GM21576 (cell line): Measurements from ENCODE around the gene ZNRF3.
A peak's percentile ranks its signal among the peaks of the same experiment; 100 is the strongest.
"Not testable (repeated sequence)": the region's sequence is repeated elsewhere in the genome, so short reads cannot be mapped to it uniquely, and the experiment has no call there.

Source experiments
- ATAC-seq: cut with Tn5 transposase; IDR thresholded peaks from one replicate; pipeline ENCODE4 v1.9.1; 2021; ENCODE audit warnings: mild to moderate bottlenecking, moderate library complexity; ENCODE audit not compliant: unreplicated experiment

Gene ZNRF3

DNA sequence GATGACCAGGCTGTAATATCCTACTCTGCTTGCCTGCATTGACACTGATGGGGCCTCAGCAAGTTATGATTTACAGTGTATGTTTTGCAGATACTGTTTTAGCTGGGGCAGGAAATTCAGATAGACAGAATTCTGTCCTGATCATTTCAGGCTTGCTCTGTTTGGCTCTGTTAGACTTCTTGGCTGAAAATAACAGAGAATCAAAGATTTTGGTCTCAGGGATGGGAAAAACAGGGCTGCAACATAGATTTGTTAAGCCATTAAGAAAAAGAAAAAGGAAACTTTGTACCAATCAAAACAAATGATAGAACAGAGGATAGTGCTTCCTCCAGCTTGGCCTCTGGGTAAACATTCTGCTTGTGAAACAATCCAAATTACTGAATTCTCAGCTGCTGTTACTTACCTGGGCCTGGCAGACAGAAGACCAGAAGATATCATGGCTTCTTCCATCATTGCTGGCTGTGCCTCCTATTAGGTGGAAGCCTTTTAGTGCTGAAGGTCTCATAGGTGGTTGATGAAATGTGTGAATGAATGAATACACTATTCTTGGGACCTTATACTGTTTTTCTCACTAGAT, 22.0 kb downstream of the ZNRF3 start:
- no peak for ATAC-seq

DNA sequence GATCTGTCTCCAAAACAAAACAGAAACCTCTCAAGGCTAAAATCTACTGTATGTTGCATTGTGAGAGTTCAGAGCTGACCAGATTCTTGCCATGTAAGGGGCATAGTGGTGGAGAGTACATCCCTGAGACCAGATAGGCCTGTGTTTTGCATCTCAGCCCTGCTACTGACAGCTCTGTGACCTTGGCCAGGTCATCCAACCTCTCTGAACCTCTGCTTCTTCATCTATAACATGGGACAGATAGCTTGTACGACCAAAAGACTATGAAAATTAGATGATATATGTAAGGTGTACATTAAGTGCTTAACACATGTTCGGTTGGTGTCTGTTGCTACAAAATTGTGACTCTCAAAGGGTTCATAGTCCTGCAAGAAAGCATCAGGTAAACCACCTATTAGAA, 22.9 kb downstream of the ZNRF3 start:
- no peak for ATAC-seq

DNA sequence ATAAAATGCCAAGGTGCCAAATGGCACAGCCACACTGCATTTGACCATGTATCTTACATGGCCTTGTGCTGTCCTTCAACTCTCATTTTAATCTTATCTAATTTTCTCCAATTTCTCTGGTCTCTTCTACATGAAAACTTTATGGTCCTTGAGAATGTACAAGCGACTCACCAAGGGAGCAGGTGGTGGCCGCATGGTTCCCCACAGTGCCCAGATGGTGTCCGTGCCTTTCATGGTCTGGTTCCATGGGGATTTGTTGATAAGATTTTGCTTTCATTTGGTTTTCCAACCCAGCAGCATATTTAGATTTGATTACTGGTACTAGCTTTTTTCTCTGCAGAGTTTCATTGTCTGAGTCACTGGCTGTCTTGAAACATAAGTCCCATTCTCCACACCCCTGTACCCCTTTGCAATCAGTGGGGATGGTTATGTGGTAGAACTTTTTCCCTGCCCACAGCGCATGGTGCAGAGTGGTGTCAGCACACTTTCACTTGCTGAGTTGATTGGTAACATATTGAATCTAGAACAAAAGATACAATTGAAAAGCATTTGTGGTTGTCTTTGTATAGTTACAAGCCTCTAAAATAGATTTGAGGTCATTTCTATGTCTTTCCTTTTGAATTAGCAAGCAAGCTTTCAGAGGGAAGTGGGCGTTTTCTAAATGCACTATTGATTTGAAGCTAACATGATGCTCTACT, 24.1 kb downstream of the ZNRF3 start:
- peak; percentile 74 for ATAC-seq

DNA sequence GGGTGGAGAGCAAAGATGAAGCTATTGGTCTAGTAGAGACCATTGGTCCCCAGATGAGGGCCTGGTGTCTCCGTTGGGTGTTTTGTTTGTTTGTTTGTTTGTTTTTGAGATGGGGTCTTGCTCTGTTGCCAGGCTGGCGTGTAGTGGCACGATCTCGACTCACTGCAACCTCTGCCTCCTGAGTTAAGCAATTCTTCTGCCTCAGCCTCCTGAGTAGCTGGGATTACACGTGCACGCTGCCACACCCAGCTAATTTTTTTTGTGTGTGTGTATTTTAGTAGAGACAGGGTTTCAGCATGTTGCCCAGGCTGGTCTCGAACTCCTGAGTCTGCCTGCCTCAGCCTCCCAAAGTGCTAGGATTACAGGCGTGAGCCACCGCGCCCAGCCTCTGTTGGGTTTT, 25.4 kb downstream of the ZNRF3 start:
- not testable (repeated sequence) for ATAC-seq

DNA sequence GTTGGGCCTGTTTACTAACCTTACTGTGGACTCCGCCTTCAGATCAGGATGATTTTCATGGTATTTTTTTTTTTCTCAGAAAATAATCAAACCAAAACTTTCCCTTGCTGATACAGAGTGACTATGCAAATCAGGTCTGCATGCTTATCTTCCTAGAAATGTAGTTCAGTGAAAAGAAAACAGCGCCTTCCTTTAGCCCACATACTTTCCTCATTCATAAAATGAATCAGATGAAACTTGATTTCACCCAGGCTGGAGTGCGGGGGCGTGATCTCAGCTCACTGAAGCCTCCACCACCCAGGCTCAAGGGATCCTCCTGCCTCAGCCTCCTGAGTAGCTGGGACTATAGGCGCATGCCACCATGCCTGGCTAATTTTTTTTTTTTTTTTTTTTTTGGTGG, 26.0 kb downstream of the ZNRF3 start:
- no peak for ATAC-seq

DNA sequence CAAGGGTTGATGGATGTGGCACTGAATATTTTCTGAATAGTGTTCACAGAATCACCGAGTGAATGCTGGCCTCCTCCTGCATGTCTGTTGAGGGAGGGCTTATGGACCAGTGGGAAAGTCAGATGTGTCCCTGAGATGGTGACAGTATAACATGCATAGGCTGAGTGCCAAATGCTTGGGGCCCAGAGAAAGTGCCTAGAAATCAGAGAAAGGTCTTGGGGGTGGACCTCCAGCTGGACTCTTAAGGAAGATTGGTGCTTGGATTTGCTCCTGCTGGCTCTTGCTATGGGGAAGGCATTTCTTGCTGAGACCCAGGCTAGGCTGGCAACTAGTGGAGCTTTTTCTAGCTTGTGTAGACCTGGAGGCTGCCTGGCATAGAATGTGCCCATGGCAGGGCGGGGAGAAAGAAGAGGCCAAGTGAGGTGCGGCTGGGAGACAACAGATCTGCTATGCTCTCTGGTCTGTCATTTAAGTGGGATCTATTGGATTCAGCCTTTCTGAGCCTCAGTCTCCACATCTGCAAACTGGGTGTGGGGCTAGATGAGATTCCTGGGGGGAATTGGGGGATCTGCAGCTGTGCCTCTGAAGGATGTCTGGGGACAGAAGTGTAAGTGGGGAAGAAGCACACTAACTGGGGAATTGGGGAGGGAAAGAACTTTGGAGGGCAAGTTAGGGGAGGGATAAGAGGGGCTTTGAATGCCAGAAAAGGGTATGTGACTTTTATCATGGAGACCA, 27.4 kb downstream of the ZNRF3 start:
- ATAC-seq = no peak

DNA sequence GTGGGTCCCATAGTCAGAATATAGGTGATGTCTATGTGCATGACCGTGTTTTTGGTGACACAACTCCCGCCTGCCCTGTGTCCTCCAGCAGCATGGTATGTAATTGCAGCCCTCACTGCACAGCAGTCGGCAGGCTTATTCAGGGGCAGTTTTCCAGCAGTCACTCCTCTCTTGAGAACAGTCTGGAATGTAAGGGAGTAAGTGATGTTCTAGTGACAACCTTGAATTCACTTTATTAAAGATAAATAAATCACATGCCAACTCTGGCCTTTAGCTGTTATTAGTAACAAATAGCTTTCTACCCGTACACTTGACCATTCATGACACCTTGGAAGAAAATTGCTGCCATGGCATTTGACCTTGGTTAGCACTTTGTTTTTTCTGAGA, 27.9 kb downstream of the ZNRF3 start:
- ATAC-seq = no peak

DNA sequence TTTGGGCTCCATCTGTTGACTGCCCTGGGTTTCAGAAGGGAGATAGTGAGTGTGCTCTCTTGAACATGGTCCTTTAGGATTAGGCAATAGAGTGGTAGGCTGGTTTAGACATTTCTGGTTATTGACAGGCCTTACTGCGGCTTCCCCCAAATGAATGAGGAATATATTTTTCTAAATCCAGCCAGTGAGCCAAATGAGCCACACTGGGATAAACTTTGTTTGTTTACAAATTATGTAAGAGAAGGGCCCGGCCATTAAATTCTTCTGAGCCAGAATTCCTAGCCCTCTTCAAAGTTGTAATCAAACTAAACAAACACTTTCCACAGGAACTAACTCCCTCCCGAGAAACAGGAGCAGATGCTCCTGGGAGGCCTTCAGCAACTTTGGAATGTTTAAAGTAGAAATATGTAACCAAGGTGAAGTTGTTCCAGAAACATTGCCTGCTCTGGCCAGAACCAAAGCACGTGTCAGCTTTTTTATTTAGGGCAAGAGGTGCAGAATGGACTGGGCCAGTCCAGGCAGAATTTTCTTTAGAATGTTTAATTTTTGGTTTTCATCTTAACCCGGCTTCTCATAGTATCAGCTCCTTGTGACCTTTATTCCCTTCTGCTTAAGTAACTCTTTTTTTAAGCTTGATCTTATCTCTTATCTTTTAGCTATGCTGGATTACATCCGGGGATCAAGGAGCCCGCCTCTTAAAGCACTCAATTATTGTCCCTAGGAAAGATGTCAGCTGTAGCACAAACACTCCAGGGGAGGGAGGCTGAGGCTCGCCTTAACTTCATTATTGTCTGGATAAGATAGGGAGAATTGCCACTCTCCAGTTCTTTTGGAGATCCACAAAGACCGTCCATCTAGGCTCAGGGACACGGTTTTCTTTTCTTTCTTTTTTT, 28.7 kb downstream of the ZNRF3 start:
- no peak for ATAC-seq

DNA sequence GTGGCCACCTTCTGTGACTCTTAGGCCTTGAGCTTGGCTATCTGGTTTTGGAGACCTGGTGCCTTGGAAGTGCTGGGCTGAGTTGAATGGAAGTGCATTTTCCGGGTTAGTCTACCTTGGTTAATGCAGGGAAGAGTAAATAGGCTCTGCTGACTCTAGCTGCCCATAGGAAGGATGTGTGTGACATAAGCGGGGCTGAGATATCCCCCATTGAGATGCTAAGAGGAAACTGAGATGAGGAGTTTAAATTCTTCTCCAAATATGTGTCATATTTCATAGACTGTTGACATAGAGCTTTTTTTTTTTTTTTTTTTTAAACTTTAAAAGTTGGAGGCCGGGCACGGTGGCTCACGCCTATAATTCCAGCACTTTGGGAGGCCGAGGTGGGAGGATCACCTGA, 30.8 kb downstream of the ZNRF3 start:
- ATAC-seq = no peak

DNA sequence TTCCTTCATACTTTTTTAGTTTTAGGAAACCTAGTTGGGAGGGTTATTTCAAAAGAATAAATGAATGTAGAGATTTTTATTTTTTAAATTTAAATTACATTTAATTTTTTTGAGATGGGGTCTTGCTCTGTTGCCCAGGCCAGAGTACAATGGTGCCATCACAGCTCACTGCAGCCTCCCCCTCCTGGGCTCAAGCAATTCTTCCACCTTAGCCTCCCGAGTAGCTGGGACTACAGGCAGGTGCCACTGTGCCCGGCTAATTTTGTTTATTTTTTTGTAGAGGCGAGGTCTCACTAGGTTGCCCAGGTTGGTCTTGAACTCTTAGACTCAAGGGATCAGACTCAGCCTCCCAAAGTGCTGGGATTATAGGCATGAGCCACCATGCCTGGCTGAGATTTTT, 32.6 kb downstream of the ZNRF3 start:
- no peak for ATAC-seq

DNA sequence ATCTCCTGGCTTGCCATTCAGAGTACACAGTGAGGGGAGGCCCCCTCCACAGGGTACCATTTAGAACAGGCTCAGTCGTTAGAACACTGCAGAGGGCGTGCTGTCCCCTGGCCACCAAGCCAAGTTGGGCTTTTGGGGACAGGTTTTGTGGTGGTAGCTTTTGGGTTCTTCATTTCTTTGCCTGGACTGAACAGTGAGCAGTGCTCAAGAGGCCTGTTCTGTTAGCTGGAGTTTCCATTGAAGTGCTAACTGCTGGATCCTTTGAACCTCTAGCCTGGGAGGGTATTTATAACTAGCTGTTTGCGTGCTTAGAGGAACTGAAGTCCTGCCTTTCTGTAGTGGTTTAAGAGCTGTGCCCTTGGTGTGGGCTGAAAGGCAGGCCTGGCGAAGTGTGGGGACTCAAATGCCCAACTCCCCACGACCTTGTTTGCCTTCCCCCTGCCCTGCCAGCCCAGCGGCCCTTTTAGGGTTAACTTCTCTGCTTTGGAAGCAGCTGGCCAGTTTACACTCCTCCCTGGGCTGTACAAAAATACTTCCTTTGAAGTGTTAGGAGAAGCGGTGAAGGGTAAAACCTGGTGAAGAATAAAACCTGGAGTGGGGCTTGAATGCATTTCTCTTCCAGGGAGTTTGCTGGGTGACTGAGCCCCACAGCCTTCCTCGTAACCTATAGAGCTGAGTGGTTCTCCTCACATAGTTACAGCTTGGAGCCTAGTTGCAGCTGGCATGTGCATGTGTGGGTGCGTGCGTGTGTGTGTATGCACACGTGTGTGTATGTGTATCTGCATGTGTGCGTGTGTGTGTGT, 34.6 kb downstream of the ZNRF3 start:
- no peak for ATAC-seq

DNA sequence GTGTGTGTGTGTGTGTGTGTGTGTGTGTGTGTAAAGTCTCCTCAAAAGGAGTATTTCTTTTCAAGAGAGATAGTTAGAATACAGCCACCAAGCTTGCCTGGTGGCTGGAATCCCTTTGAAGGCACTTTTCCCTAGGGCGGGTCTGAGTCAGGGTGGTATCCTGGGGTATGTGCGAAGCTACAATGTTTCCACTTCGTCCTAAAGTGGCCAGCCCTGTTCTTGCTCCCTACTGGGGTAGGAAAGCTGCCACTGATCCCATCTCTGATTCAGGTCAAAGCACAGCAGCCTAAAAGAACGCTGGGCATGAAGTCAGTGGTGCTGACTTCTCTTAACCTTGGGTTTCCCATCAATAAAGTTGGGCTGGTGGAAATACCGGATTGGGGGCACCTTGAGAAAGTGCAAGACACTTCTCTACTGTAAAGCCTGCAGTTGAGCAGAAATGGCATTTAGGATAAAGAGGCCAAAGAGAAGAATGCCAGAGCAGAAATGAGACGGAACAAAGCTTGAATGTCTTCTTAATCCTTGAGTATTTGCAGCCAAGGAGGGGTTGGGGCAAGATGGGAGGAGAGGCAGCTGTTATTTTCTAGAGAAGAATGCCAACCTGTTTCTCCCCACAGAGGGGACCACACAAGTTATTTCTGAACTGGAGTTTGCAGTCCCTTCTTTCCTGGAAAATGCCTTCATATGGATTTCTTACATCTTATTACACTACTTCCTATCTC, 35.3 kb downstream of the ZNRF3 start:
- no peak for ATAC-seq

DNA sequence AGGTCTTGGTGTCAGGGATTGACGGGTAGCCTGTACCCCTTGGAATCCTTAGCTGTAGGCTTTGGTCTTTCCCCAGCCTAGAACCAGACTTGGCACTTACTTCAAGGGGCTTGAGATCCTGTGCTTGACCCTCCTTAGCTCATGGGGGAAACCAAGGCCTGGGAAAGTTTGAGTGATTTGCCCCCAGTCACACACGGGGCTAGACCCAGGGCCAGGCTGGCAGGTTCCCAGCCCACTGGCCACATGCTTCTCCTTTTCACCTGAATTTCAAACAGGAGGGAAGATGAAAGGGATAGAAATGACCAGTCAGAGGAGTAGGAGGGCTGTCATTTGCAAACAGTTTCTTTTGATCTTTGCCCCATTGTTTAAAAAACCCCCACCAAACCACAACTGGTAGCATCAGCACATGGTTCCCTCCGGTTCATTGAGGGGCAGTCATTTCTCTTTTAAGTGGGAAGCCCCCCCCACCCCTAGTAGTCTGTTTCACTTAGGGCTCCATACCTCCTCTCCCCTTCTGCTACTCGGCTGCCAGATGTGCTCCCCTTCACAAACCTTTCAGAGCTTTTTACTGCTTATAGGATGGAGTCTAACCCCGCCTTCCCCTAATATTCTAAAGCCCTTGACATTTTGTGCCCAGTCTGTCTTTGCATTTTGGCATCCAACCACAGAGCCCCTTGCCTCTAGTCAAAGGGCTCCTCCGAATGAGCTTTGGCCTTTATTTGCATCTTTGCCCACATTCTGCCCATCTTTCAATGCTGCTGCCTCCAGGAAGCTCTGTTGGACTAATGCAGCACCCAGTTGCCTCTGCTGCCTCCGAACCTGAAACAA, 37.6 kb downstream of the ZNRF3 start:
- ATAC-seq = no peak

DNA sequence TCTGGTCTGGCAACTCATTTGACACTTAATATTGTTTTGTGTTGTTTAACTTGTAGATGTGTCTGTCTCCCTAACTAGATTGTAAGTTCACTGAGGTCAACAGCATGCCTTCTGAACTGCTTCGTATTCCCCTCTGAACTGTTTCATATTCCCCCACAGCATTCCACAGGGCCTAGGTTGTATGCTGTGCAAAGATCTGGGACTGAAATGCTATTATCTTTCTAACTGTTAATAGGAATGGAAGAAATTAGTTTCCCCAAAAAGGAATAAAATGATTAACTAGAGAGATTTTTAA, 38.2 kb downstream of the ZNRF3 start:
- ATAC-seq = no peak

DNA sequence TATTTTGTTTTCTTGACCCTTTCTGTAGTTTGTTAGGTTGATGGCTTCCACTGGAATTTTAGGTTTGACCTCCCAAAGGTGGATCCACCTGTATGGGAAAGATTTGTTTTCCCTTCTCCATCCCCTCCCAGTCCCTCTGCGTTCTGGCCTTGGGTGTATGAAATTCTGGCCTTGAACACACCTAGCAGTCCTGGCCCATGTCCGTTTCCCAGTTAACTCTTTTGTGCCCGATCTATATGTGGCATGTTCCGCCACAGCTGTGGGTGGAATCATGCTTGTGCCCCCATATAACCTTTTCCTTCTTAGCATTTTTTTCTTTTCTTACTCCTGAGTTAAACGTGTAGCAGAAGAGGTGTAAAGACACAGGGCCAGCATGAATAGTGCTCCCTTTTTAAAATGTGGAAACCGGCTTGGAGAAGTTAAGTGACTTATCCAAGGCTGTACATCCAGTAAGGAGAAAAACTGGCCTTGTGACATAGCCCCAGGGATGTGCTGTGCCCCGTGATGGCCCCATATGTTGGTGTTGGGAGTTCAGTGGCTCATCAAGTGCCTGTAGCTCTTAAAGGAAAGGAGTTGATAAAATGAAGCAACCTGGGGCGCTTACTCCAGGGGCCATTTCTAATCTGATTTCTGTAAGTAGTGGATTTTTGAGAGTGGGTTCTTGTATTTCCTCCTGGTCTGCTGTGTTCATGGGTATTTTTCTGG, 39.3 kb downstream of the ZNRF3 start:
- no peak for ATAC-seq

DNA sequence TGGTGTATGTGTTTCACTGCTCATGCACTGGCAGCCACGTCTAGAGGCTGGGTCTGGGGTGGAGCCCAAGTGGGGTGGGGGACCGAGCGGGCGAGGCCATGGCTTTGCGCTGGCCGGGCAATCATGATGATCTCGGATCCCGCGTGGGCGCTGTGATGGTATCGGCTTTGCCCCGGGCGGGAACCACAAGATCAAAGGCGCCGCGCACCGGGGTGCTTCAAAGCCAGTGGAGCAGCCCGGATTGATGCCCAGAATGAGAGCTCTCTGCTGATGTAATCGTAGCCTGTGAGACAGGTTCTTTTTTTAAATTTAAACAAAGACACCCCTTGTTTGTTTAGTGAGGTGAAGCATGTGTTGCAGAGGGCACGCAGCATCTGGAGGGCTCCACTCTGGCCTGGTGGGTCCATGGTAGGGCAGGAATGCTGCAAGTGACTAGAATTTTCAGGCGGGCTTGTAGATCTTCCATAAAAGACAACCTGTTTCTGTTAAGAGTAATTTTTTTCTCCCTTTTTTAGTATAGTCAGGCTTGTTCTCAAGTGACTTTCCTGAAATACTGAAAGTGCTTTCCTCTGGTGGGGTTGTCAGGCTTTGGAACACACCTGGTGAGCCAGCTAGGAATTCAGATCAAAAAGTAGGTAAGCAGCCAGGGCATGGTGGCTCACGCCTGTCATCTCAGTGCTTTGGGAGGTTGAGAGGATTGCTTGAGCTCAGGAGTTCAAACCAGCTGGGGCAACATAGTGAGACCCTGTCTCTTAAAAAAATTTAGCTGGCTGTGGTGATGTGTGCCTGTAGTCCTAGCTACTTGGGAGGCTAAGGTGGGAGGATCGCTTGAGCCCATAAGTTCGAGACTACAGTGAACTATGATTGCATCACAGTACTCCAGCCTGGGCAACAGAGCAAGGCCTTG, 40.7 kb downstream of the ZNRF3 start:
- ATAC-seq = no peak

DNA sequence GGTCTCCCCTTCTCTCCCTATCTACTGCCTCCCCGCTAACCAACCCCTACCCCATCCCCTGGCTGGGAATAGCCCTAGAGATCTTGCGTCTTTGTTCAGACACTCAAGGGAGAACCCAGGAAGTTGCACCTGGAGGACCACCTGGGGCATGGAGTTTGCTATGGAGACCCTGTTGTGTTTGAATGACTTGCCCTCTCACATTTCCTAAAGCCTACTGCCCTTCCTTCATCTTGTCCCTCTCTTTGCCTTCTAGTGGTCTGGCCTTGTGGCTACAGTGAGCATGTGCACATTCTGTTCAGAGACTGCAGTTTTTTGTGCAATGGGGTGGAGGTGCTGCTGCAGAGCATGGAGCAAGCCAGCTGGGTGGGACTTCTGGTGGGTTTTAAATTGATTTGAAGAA, 42.5 kb downstream of the ZNRF3 start:
- ATAC-seq = no peak

DNA sequence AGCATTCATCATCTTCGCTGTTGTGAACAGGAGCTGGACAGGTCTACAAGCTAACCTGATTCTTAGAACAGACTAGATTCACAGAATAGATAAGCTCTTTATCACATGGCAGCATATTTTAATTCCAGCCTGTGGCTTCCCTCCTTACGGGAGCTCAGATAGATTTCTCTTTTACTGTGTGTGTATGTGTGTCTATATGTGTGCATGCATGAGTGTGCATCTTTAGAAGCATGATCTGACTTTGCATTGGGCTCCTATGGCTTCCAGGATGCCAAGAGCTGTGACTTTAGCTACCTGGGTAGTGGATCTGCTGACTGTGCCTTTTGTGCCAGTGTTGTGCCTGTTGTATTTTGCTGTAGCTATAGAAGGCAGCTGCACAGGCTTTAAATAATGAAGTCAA, 44.3 kb downstream of the ZNRF3 start:
- no peak for ATAC-seq
